Measurements from ENCODE around the gene APOBEC2. TPM values are rescaled to one million over a fixed set of nuclear protein-coding genes. Genes with fewer than 3 reads are reported as not detected.
A peak's percentile ranks its signal among the peaks of the same experiment; 100 is the strongest.
"Not testable (repeated sequence)": the region's sequence is repeated elsewhere in the genome, so short reads cannot be mapped to it uniquely, and the experiment has no call there.

The APOBEC2 gene
- total RNA-seq (2021; fragmentation: NEBNext Ultra II Directional; extraction: Animal tissue kit (Norgen Biotek cat#: 25700)) = not detected
- long read RNA-seq = 0 reads

- H3K4me1 Mint-ChIP-seq (ENCODE audit: low read depth) = peaks cover 22% of the 10 kb centered on the region
- H3K27me3 Mint-ChIP-seq (ENCODE audit: insufficient read depth) = peaks cover 23% of the 10 kb centered on the region
- H3K9me3 Mint-ChIP-seq = no peaks in the 10 kb centered on the region
- no peak within 1 kb of the TSS for H3K4me3 Mint-ChIP-seq
- H3K27ac Mint-ChIP-seq = no peak within 1 kb of the TSS
- no peaks in the 10 kb centered on the region for H3K36me3 Mint-ChIP-seq (ENCODE audit: low read depth)
- DNase-seq = no peak
- no peak for TF ChIP-seq CTCF (IDR thresholded peaks at IDR 0.05)
Observed at GRCh38 chr6:41053041-41053440, at the start of gene APOBEC2. TSS of gene APOBEC2 (plus strand) at chr6:41053202. CDS start at chr6:41053348, 146 bp downstream.

- H3K27me3 Mint-ChIP-seq (ENCODE audit: insufficient read depth) = peaks cover 27% of the 10 kb centered on the region
- peak; percentile 39 for DNase-seq
- peak; percentile 87 for TF ChIP-seq CTCF (IDR thresholded peaks at IDR 0.05)
- not testable (repeated sequence) for H3K36me3 Mint-ChIP-seq (ENCODE audit: low read depth); H3K9me3 Mint-ChIP-seq; H3K27ac Mint-ChIP-seq; H3K4me3 Mint-ChIP-seq; H3K4me1 Mint-ChIP-seq (ENCODE audit: low read depth)
Observed at GRCh38 chr6:41006217-41006616, 46.8 kb upstream of the APOBEC2 start.

- H3K36me3 Mint-ChIP-seq (ENCODE audit: low read depth); H3K4me3 Mint-ChIP-seq; H3K27ac Mint-ChIP-seq; DNase-seq; H3K9me3 Mint-ChIP-seq; H3K4me1 Mint-ChIP-seq (ENCODE audit: low read depth): not testable (repeated sequence)
- H3K27me3 Mint-ChIP-seq (ENCODE audit: insufficient read depth) = peaks cover 28% of the 10 kb centered on the region
Observed at GRCh38 chr6:41006980-41007379, 46.0 kb upstream of the APOBEC2 start.

GRCh38 chr6:41008011-41008410 is 45.0 kb upstream of the APOBEC2 start:
- H3K9me3 Mint-ChIP-seq = no peaks in the 10 kb centered on the region

GRCh38 chr6:41009669-41010068 is 43.3 kb upstream of the APOBEC2 start:
- Mint-ChIP-seq H3K9me3 (no peaks in the 10 kb centered on the region), H3K27ac (no peak overlapping the region), H3K4me3 (no peak overlapping the region), H3K27me3 (ENCODE audit: insufficient read depth) (peaks cover 22% of the 10 kb centered on the region), H3K36me3 (ENCODE audit: low read depth) (no peaks in the 10 kb centered on the region), H3K4me1 (ENCODE audit: low read depth) (no peaks in the 10 kb centered on the region)
- no peak for TF ChIP-seq CTCF (IDR thresholded peaks at IDR 0.05)
- no peak for DNase-seq

More at GRCh38 chr6:41008011-41008410, 45.0 kb upstream of the APOBEC2 start:
- Mint-ChIP-seq H3K4me3 (no peak overlapping the region), H3K27me3 (ENCODE audit: insufficient read depth) (peaks cover 29% of the 10 kb centered on the region), H3K4me1 (ENCODE audit: low read depth) (no peaks in the 10 kb centered on the region), H3K36me3 (ENCODE audit: low read depth) (no peaks in the 10 kb centered on the region), H3K27ac (no peak overlapping the region)
- DNase-seq = no peak
- no peak for TF ChIP-seq CTCF (IDR thresholded peaks at IDR 0.05)

GRCh38 chr6:41011673-41012072 is 41.3 kb upstream of the APOBEC2 start:
- H3K4me1 Mint-ChIP-seq (ENCODE audit: low read depth) = no peaks in the 10 kb centered on the region
- H3K36me3 Mint-ChIP-seq (ENCODE audit: low read depth) = no peaks in the 10 kb centered on the region
- TF ChIP-seq CTCF (IDR thresholded peaks at IDR 0.05) = no peak
- H3K27ac Mint-ChIP-seq = no peak overlapping the region
- DNase-seq = no peak
- no peak overlapping the region for H3K4me3 Mint-ChIP-seq
- H3K9me3 Mint-ChIP-seq = no peaks in the 10 kb centered on the region
- H3K27me3 Mint-ChIP-seq (ENCODE audit: insufficient read depth) = peaks cover 19% of the 10 kb centered on the region

All from HFFc6 (cell line).